TTC549 (cell line): ENCODE data around the gene MPG.
"Not testable (repeated sequence)": the region's sequence is repeated elsewhere in the genome, so short reads cannot be mapped to it uniquely, and the experiment has no call there.

Experiments
- FAIRE-seq: peaks from 2 replicates; lab custom pipeline; 2012; peaks lifted over from hg19 to GRCh38; lab: Jason Lieb, UNC

MPG gene, protein sequence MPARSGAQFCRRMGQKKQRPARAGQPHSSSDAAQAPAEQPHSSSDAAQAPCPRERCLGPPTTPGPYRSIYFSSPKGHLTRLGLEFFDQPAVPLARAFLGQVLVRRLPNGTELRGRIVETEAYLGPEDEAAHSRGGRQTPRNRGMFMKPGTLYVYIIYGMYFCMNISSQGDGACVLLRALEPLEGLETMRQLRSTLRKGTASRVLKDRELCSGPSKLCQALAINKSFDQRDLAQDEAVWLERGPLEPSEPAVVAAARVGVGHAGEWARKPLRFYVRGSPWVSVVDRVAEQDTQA

DNA sequence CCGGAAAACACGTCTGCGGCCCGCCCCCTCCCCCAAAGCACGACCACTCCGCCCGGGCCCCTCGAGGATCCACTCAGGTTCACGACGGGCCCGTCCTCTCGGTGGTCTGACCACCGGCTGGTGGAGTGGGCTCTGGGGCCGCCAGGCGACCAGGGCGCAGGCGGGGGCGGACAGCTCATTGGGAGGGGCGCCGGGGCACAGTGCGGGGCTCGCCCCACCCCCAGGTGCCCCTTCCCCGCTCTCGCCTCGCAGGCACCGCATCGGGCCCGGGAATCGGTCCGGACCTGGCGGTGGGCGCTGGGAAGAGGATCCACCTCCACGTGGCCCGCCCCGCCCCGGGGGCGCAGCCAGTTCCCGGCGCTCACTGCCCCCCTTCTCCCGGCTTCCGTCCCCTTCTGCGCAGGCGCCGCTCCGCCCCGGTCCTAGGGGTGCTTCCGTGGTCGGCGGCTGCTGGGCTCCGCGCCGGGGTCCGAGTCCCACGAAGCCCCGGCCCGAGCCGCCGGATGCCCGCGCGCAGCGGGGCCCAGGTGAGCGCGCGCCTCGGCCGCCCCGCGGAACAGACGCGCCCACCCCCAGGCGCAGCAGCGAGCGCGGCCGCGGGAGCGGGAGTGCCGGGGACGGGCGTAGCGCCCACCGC lies at the start of gene MPG:
TSS of gene MPG (plus strand) at position 419 of the 637 bp plus-strand sequence. CDS start at position 504, 85 bp downstream.
- FAIRE-seq: no peak

DNA sequence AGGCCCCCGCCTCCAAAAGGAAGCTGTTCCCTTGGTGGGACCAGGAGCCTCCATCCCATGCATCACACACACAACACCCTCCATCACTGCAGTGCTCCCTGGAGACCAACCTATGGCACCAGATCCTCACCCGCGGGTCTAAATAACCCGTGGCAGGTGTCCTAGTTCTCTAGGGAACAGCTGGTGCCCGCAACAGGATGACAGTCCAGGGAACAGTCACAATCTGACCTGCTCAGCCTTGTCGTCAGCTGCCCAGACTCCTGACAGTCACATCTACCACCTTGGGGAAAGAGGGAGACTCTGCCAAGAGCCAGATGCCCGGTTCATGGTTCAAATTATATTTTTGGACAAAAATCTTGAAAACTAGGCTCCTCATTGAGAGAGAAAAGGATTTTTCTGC lies 47.4 kb upstream of the MPG start:
- FAIRE-seq: not testable (repeated sequence)

DNA sequence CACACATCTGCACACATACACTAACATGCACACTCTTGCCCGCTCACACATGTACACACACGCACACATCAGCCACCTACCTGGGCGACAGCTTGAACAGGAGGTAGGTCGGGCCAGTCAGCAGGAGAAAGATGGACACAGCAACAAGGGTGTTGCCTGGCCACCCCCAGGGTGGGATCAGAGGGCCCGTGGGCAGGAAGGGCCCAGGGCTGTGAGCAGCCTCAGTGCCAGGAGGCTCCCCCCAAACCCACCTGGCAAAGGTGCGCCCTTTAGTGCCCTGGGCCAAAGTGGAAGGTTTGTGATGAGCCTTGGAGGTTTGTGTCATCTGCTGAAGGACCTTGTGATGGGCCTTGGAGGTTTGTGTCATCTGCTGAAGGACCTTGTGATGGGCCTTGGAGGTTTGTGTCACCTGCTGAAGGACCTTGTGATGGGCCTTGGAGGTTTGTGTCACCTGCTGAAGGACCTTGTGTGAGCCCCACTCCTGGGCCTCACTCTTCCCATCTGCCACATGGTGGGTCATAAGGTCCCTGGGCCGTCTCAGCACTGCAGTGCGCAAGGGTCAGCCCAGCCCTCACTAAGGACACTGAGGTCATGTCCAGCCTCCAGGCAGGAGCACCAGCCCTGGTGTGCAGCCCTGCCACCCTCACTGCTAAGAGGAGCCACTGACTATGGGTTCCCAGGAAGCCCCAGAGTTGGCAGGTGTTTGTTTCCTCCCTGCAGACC lies 44.7 kb upstream of the MPG start:
- not testable (repeated sequence) for FAIRE-seq

GRCh38 chr16:33877-34647 lies 44.0 kb upstream of the MPG start:
- no peak for FAIRE-seq

DNA sequence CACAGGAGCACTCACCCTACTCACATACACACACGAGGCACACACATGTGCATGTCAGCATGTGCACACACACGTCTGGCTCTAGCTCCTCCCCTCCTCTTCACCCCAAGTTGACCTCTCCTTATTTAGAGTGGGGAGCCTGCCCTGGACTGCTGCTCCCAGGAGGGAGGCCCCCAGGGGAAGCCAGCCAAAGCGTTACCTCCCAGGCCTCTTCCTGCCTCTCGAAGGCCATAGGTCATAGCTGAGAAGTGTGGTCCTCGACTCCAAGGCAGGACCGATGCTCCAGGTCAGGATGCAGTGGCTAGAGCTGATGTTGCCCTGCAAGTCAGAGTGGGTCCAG lies 43.4 kb upstream of the MPG start:
- FAIRE-seq: no peak

DNA sequence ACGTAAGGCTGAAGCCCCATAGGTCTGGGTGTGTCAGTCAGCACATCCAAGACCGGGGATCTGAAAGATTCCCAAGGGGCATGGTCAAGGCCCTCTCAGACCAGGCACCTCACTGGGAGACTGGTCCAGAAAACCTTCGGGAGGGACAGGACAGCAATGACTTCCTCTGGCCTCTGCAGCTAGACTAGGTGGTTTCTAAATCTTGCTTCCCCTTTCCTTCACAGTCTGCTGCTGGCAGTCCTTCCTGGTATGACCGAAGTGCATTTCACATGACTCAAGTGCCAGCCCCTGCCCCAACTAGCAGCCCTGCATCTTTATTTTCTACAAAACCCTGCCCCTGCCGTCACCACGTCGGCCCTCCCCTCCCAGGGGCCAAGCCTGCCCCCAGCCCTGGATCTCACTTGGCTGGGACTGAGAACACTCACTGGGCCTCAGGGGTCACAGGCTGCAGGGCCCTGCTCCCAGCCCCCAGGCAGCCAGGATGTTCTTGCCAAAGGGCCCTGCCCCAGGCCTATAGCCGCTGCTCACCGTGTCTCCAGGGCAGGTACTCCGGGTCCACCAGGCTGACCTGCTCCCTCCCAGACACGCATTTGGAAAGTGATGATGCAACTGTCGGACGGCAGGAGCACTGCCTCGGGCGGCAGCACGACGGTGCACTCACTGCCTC lies 42.9 kb upstream of the MPG start:
- FAIRE-seq: no peak

DNA sequence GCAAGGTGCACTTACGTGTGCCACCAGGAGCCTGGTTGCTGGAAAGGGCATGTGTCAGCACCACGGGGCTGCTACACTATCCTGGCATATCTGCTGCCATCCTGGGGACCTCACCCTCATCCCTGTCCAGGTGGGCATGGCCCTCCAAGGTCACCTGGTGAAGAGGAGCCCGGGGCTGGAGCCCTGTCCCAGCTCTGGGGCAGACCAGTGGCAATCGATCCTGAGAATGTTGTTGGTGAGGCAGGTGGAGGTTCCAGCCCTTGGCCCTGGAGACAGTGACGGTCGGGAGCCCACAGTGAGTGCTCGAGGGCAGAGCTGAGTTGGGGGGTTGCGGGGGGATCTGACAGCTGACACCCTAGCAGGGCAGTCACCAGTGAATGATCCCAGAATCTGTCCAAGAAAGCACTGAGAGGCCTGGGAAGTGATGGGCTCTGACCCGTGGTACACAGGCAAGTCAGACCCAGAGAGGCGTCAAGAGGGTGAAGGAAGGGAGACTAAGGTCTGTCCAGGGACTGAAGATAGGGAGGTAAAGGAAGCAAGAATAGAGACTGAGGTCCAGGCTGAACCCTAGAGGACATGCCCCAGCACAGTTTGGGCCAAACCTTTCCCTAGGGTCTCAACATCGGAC lies 42.2 kb upstream of the MPG start:
- FAIRE-seq: no peak

DNA sequence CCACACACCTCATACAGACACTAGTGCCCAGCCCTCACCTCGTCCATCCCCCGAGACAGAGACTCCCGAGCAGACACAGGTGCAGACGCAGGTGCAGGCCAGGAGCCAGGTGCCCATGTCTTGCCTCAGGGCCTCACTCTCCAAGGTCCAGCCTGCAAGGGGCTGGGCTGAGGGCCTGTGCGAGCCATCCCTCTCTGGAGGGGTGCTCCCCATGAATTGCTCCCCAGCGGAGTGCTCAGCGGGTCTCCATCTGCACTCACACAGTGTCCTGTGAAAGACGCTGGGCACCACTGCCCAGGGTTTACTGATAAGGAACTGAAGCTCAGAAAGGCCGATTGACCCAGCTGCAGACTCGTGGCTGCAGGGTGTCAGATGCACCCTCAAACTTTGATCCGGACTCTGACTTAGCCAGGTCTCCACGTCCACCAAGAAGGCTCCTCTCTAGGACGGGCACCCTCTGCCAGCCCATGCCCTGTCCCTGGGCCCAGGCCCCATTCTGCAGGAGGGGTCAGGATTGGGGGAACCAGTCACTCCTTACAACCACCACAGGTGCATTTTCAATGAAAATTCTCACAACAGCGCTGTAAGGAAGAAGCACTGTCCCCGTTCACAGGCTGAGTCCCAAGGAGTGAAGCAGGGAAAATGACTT lies 41.6 kb upstream of the MPG start:
- no peak for FAIRE-seq

- no peak for FAIRE-seq
Observed at GRCh38 chr16:37511-37910, 40.5 kb upstream of the MPG start.

DNA sequence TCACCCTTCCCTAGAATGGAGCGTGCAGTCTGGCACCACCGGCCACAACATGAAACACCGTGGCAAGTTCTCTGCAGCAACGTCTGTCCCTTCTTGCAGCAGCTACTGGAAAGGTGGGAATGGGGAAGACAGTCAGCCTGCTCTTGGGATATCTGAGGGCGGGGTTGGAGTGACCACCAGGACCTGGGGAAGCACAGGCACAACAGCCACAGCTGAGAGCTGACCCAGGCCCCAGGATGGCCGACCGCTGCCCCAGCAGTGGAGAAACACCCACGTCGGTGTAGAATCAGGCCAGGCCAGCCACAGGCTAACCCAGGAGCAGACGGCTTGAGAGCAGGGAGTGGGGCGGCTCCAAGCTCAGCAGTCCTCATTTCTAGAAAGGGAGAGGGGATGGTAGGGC lies 39.8 kb upstream of the MPG start:
- FAIRE-seq: not testable (repeated sequence)

DNA sequence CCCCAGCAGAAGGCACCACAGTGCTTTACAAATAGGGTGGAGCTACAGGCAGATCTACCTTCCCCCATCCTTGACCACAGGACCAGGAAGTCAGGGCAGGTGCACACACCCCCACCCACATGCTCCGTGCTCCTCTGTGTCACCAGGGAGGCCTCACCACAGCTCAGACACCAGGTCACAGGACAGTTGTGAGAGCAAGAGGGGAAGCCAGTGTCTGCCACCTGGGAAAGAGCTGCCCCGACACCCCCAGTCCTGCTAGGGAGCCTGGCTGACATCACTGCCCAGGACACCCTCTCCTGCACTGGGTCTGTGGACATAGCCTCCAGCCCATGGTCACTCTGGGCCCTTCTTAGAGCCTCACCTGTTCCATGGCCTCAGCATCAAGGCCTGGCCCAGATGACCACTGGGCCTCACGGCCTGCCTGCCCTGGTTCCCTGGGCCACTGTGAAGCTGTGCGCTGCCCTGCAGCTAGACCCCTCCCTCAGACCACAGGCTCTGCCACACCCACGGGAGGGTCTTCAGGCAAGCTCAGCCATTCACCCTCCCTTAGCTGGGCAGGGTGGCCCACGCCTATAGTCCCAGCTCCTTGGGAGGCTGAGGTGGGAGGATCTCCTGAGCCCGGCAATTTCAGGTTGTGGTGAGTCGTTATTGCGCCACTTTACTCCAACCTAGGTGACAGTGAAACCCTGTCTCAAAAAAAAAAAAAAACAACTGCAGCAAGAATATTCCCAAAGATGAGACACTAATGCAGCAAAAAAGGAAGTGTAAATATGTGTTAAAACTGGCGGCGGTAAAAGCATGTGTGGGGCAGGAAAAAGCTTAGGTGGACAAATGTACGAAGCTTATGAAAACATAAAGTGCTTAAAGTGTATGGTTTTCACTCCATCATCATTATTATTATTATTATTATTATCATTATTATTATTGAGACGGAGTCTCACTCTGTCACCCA lies 38.8 kb upstream of the MPG start:
- no peak for FAIRE-seq

DNA sequence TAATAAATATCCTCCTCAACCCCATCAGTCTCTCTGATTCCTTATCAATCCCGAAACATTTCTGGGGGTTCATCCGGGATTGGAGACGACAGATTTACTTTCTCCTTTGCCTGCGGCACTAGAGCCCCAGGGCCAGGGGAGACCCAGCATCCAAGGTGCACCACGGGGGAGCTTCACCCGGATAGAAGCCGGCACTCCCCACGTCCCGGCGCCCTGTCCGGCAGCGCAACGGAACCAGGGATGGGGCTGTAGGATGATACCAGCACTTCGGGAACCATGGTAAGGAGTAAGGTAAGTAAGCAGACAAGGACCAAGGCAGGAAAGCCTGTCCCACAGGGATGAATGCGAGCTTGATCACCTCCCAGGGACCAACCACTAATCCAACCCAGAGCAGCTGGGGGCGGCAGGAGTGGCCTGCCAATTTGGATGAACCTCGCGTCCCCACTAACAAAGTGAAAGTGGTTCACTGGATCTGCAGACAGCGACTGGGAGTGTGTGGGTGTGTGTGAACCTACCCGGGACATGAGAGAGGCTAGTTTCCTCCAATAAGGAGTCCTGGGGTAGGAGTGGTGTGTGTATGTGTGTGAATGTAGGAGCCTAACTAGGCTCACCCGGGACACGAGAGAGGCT lies 36.5 kb upstream of the MPG start:
- FAIRE-seq: no peak

- no peak for FAIRE-seq
Observed at GRCh38 chr16:42069-42457, 36.0 kb upstream of the MPG start.

GRCh38 chr16:42691-43090 lies 35.3 kb upstream of the MPG start:
- no peak for FAIRE-seq

DNA sequence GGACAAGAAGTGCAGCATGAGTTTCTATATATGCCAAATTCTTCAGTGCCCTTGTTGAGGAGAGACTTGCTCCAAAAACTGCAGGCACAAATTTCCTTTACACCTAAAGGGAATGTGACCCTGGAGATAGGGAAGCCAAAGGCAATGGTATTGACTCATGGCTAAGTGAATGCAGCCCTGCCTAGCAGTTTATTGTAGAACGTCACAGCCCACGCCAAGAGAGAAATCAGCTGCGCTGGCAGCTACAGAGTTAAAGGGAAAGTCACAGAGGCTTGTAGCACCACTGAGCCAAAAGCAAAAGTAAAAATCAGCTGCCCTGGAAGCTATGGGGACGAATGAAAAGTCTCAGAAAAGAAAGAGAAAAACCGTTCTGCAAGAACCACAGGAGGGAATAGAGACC lies 34.7 kb upstream of the MPG start:
- no peak for FAIRE-seq

GRCh38 chr16:44655-45054 lies 33.4 kb upstream of the MPG start:
- no peak for FAIRE-seq

- no peak for FAIRE-seq
Observed at GRCh38 chr16:45454-45853, 32.6 kb upstream of the MPG start.

- FAIRE-seq: not testable (repeated sequence)
Observed at GRCh38 chr16:46510-46909, 31.5 kb upstream of the MPG start.

- no peak for FAIRE-seq
Observed at GRCh38 chr16:47234-47633, 30.8 kb upstream of the MPG start.
